Measurements from ENCODE around the gene PHLDA1.
A peak's percentile ranks its signal among the peaks of the same experiment; 100 is the strongest.

PHLDA1 gene

GRCh38 chr12:76031414-76032042 is at the start of gene PHLDA1:
Gene PHLDA1 (minus strand): TSS chr12:76031776.
- DNase-seq: peak; percentile 63

GRCh38 chr12:76080729-76081415 is 49.3 kb upstream of the PHLDA1 start:
- DNase-seq: no peak

- no peak for DNase-seq
Observed at GRCh38 chr12:76080017-76080728, 48.6 kb upstream of the PHLDA1 start.

DNA sequence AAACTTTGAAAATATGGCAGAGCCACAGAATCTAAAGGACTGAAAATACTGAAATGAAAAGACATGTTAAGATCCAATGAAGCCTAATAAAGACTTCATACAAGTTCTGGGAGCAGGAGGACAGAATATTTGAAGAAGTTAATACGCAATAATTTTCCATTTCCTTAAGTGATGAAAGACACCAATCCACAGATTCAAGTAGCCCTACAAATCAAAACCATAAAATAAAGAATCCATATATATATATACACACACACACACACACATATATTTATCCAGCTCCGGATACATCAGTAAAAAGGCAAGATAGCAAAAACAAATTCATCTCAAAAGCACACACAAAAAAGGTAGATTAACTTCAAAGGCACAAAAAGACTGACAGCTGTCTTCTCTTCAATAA is 47.2 kb upstream of the PHLDA1 start:
- DNase-seq: no peak

- DNase-seq: no peak
Observed at GRCh38 chr12:76075448-76075847, 43.9 kb upstream of the PHLDA1 start.

DNA sequence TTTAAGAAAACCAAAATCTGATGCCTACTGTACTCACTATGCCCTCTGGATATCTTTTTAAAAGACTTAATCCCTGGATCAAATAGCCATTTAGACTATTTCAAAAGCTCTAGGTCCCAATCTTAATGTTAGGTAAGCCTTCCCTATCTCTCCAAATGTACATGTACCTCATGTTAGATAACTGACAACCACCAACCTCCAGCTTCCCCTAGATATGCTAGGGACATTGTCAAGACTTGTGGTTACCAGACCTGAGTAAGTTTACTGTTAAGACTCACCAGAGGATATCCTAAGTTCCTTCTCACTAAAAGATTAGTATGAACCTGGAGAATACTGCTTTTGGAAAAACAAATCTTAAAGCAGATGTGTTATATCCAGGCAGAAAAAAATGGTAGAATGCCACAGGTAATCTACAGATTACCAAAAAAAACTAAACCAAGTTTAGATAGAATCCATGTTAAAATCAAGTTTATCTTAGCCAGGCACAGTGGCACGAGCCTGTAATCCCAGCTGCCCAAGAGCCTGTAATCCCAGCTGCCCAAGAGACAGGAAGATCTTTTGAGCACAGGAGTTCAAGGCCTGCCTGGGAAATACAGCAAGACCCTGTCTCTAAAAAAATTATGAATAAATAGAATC is 43.2 kb upstream of the PHLDA1 start:
- DNase-seq: no peak

GRCh38 chr12:76073561-76073960 is 42.0 kb upstream of the PHLDA1 start:
- no peak for DNase-seq

DNA sequence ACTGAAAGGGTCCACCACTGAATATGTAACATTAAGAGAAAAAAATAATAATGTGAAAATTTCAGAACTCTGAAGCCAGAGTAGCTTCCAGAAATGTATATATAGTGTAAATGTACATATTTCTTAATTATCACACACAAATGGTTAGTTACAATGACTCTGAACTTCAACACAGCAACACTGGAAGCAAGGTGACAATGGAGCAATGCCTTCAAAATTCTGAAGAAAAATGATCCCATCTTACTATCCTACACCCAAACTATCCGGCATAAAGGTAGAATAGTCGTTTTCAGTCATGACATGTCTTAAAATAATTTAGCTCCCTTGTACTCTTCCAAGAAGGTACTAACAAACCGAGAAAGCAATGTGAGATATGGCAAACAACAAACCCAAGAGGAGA is 41.0 kb upstream of the PHLDA1 start:
- DNase-seq: no peak

DNA sequence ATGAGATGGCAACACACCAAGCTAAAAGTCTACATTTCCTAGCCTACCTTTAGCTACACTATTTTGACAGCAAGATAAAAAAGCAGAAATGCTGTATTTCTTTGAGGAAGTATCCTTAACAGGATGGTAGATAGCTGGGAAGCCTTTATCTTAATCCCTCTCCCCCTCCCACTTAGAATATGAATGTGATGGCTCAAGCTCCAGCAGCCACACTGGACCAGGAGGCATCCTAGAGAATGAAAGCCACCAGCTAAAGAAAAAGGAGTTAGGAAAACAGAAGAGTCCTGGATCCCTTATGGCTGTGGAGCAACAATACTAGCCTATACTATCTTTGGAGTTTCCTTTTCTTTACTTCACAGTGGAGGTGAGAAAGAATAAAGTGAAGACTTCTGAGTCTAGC is 37.8 kb upstream of the PHLDA1 start:
- no peak for DNase-seq

GRCh38 chr12:76065917-76066316 is 34.3 kb upstream of the PHLDA1 start:
- no peak for DNase-seq

DNA sequence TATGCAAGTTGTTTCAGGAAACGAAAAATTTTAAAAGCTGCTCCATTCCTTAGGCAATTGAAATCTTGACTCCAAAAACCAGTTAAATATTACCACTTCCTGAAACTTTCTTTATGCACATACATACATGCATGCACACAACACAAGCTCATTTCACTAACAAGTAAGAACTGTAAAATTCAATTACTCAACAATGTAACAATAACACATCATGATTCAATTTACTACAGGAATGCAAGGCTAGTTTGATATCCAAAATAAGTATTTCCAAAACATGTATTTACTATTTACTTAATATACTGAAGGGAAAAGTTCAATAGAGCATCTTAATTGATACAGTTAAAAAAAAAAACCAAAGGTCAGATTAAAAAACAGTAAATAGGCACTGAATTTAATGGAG is 33.3 kb upstream of the PHLDA1 start:
- no peak for DNase-seq

DNA sequence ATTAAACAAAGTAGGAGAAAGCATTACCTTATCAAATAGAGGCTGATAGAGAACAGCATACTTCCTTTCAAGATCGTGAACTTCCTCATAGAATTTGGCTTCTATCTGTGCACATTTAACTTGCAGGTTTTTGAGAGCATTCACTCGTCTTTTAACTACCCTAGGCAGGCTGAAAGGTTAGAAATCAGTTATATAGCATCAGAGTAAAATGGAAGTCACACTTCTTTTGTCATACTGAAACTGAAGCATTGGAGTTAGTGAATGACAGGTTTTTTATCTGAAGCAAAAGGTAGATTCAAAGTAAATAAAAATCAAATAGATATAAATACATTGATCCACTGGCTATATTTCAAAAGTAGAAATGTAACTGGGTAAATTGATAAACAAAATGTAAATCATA is 28.5 kb upstream of the PHLDA1 start:
- no peak for DNase-seq

- no peak for DNase-seq
Observed at GRCh38 chr12:76057326-76057725, 25.8 kb upstream of the PHLDA1 start.

- DNase-seq: no peak
Observed at GRCh38 chr12:76055393-76055792, 23.8 kb upstream of the PHLDA1 start.

GRCh38 chr12:76049575-76050251 is 18.1 kb upstream of the PHLDA1 start:
- DNase-seq: no peak

- no peak for DNase-seq
Observed at GRCh38 chr12:76047742-76048141, 16.2 kb upstream of the PHLDA1 start.

- no peak for DNase-seq
Observed at GRCh38 chr12:76047060-76047459, 15.5 kb upstream of the PHLDA1 start.

DNA sequence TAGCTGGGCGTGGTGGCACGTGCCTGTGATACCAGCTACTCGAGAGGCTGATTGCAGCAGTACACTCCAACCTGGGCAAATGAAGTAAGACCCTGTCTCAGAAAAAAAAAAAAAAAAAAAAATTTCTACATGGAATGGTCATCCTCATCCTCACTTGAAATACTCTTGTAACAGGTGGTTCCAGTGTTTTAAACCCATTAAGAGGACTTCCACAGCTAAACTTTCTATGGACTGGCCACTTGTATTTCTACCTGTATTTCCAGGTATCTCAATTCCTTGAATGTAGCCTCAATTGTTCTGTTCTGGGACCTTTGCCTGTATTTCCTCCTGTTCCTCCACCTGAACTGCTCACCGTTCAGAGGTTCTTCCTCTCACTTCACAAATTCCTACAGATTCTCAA is 11.8 kb upstream of the PHLDA1 start:
- no peak for DNase-seq

- DNase-seq: no peak
Observed at GRCh38 chr12:76042147-76042546, 10.6 kb upstream of the PHLDA1 start.

- DNase-seq: no peak
Observed at GRCh38 chr12:76041406-76041805, 9.8 kb upstream of the PHLDA1 start.

DNA sequence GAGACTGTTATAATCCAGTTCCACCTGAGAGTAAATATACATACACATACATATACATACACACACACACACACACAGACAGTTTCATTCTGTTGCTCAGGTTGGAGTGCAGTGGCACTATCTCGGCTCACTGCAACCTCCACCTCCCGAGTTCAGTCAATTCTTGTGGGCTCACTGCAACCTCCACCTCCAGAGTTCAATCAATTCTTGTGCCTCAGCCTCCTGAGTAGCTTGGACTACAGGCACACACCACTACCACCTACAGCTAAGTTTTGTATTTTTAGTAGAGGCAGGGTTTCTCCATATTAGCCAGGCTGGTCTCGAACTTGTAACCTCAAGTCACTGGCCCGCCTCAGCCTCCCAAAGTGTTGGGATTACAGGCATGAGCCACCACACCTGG is 8.9 kb upstream of the PHLDA1 start:
- DNase-seq: no peak

- no peak for DNase-seq
Observed at GRCh38 chr12:76038176-76038575, 6.6 kb upstream of the PHLDA1 start.

Measured in NCI-H2081 treated with DMSO at 0.1 percent for 48 hours (cell line).